NCI-H82 (cell line): Measurements from ENCODE around the gene JPT1.

Experiments used
- DNase-seq: peaks from one replicate; lab custom pipeline; 2025; lab: John Stamatoyannopoulos, UW

JPT1 gene

DNA sequence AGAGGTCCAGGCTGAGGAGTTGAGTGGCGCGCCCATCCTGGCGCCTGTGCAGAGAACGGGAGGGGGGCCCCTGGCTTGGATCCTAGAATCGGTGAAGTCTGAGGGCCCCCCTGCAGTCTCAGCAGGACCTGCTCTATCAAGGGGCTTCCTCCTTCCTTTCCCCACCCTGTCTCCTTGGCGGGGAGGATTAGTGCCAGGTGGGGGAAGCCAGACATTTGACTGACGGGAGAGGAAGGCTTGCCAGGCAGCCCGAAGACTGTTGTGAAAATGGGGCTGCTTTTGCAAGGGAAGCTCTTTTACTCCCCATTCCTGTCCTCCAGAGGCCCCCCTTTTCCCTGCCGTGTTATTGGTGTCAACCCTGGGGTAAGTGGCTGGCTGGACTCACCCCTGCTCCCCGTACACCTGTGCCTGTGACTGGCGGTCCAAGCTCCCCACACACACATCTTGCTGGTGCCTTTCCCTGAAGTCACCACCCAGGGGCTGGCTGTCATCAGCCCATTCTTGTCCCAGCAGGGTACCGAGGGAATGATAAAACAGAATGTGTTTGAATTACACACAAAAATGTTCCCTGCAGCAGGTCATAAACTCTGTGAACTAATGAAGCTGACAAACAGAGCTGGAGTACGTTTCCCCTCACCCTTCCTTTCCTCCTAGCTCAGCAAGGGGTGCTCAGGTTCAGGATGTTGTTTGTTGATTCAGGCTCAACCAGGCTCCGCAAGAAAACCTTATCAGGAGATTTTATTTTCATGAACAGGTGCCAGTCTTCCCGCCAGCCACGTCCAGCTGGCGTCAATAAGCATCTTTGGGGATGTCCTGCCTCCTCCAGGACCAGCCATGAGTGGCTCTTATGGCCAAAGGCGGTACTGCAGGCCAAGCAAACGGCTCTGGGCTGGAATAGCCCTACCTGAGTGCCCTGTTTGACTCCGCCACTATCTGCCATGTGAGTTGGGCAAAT is 48.9 kb downstream of the JPT1 start:
- peak; percentile 92 for DNase-seq

DNA sequence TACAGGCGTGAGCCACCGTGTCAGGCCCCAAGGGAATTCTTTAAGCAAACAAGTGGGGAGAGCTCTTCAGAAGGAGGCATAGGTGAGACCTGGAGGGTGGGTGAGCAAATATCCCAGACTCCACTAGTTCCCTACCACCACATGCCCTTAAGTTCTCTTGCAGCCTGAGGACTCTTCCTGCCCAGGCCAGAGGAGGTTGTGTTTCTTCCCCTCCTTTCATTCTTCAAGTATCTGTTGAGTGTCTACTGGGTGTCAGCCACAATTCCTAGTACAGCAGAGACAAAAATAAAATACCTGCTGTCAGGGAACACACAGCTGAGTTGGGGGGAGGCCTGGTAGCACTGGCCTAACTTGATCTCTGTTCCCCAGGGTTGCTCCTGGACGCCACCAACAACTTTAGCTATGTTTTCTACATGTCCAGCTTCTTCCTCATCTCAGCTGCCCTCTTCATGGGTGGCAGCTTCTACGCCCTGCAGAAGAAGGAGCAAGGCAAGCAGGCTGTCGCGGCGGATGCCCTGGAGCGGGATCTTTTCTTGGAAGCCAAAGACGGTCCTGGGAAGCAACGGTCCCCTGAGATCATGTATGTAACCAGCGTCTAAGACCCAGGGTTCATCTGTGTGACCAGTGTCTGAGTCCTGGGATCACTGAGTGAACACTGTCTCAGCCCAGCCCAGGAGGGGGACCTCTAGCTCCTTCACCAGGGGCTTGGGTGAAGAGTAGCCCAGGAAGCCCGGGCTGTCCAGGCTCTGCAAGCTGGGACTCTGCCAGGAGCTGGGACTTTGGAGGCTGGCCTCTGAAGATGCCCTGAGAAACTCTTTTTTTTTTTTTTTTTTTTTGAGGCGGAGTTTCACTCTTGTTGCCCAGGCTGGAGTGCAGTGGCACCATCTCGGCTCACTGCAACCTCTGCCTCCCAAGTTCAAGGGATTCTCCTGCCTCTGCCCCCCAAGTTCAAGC is 50.4 kb downstream of the JPT1 start:
- DNase-seq: no peak

GRCh38 chr17:75102385-75102821 is 51.9 kb downstream of the JPT1 start:
- no peak for DNase-seq

GRCh38 chr17:75099881-75100595 is 54.3 kb downstream of the JPT1 start:
- DNase-seq: no peak

DNA sequence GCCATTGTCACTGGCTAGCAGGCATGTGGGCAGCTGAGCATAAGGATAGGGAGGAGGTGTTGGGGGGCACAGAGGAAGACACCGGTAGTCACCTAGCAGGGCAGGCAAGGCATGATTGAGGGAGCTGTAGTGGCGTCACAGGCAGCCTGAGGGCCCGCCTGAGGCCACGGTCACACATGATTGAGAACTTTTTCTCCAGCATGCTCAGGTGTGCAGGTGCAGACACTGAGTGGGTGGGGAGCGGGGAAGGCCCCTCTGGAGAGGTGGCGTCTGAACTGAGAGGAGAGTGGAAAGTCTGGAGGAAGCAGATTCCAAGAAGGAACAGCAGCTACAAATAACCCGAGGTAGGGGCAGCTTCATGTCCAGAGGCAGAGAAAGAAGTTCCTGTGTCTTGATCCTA is 55.5 kb downstream of the JPT1 start:
- DNase-seq: no peak

DNA sequence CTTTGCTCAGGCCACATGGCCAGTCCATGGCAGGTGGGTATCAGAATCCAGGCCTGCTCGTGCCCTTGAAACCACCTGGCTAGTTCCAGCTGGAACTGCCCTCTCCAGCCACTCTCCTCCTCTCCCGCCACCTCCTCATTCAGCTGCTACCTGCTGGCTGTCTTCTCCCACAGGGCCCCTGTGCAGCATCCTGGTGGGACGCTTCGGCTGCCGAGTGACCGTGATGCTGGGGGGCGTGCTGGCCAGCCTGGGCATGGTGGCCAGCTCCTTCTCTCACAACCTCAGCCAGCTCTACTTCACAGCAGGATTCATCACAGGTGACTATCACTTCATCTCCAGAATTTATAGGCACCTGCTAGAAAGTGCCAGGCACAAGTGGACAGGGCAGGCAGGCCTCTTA is 56.4 kb downstream of the JPT1 start:
- no peak for DNase-seq

GRCh38 chr17:75096082-75096625 is 58.2 kb downstream of the JPT1 start:
- DNase-seq: no peak

- no peak for DNase-seq
Measured at GRCh38 chr17:75094871-75095399, 59.4 kb downstream of the JPT1 start.

GRCh38 chr17:75093548-75094158 is 60.7 kb downstream of the JPT1 start:
- DNase-seq: no peak

DNA sequence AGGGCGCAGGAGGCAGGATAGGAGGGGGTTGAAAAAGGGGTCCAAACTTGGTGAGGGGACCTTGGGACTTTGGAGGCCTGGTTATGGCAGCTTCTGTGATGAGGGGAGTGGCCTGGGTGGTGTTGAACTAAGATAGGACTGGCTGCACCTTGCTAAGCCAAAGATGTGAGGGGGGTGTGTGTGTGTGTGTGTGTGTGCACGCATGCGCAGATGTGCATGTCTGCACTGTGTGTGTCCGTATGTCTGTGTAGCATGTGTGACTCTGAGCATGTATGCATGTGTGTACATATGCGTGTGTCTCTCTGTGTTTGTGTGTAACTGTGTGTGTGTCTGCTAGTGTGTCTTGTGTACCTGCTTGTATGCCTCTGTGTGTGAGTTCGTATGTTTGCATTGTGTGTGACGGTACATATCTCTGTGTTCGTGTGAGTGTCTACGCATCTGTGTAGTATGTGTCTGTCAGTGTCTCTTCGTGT is 62.4 kb downstream of the JPT1 start:
- no peak for DNase-seq

- DNase-seq: no peak
Measured at GRCh38 chr17:75090871-75091854, 63.1 kb downstream of the JPT1 start.

DNA sequence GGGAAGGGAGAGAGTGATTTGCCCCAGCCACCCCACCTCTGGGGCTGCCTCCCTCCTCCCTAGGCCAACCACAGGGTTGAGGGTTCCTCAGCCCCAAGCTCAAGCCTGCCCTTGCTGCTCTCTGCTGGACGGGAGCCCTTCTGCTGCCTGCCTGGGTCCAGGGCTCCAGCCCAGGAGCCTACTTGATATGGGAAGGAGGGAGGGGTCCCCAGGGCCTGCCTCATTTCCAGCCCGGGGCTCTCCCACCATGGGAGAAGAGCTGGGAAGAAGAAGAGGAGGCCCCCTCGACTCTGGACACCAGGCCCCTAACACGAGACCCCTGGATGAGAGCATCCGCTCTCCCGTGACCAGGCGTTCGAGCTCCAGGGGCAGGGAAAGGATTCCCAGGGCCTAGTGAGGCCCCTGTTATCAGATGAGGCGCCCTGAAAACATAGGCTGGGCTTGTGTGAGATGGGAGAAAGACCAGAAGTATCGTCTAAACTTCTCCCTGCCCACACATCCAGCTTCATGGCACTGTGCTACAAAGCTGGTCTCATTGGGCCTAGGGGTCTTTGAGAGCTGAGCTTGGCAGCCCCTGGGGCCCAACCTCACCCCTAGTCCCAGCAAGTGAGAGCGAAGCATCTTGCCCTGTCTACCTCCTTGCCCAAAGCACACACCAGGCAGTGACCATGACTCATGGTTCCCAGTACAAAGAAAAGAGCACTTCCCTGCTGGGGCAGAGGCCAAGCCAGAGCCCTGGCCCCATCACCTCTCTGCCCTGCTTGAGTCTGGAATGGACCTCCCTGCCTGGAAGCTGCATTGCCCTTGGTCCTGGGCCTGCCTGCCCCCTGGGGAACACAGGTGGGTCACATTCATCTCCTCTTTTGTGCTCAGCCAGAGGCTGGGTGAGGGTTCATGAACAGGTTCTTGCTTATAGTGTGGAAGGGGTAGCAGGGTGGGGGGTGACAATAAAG is 65.6 kb downstream of the JPT1 start:
- no peak for DNase-seq

GRCh38 chr17:75087558-75088453 is 66.5 kb downstream of the JPT1 start, which contains the start of gene SLC16A5:
TSS of gene SLC16A5 (plus strand) at chr17:75087954. CDS start at chr17:75093637, 5,683 bp downstream.
- DNase-seq: no peak

GRCh38 chr17:75087182-75087557 is 67.1 kb downstream of the JPT1 start:
- DNase-seq: no peak

- no peak for DNase-seq
Measured at GRCh38 chr17:75086496-75087181, 67.7 kb downstream of the JPT1 start.
